Fibroblast of lung (primary cell): ENCODE data around the gene HOXA9.

Source experiments
- EZH2 ChIP-seq: IDR thresholded peaks from 2 replicates; pipeline ENCODE4 v1.5.1; 2012; ENCODE audit warnings: low read length, control low read depth, mild to moderate bottlenecking; ENCODE audit errors: missing control alignments
- TF ChIP-seq, protein P1 (sequence below), 2 donors: IDR thresholded peaks in 1 of 2; conservative IDR thresholded peaks in 1 of 2; 1 replicate in 1 of 2; 2 replicates in 1 of 2; pipeline ENCODE4 v1.5.1; 2011 to 2012; ENCODE audit warnings: low read length in 2 of 2, control low read depth in 1 of 2, inconsistent platforms in 1 of 2, low read depth in 1 of 2, mild to moderate bottlenecking in 1 of 2

DNA sequence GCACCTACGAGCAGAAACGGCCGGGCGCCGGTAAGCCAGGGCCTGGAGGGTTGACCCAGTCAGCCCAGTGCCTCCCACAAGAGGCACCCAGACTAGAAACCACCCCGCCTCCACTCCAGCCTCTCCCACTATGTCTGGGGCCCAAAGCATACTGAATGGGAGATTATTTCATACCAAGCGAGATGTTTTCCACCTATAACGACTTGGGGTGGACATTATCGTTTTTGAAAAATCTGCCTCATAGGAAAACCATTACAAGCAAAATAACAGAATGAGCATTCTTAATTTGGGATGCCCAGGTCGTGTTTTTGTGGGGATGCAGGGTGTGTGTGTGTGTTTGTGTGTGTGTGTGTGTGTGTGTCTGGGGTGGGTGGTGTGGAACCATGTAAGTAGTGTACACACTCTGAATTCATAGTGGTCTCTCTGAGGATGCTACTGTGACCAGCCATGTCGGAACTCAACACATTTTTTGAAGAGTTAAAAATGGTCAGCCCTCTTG is 19.4 kb downstream of the HOXA9 start:
- TF ChIP-seq, protein P1, sequence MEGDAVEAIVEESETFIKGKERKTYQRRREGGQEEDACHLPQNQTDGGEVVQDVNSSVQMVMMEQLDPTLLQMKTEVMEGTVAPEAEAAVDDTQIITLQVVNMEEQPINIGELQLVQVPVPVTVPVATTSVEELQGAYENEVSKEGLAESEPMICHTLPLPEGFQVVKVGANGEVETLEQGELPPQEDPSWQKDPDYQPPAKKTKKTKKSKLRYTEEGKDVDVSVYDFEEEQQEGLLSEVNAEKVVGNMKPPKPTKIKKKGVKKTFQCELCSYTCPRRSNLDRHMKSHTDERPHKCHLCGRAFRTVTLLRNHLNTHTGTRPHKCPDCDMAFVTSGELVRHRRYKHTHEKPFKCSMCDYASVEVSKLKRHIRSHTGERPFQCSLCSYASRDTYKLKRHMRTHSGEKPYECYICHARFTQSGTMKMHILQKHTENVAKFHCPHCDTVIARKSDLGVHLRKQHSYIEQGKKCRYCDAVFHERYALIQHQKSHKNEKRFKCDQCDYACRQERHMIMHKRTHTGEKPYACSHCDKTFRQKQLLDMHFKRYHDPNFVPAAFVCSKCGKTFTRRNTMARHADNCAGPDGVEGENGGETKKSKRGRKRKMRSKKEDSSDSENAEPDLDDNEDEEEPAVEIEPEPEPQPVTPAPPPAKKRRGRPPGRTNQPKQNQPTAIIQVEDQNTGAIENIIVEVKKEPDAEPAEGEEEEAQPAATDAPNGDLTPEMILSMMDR (conservative IDR thresholded peaks at IDR 0.05 in 1 of 2, IDR thresholded peaks at IDR 0.05 in 1 of 2; ENCODE audit: low read depth in 1 of 2, low read length in 2 of 2) = no peak
- TF ChIP-seq EZH2 = no peak
